Testis (tissue), 2 donors: ENCODE data around the gene CYP1A1.

Experiments used
- CTCF ChIP-seq, 3 experiments: fragments of 450-650 bp in 2 of 3; fragments of 200-600 bp in 1 of 3; sonication (generic) in 1 of 3; IDR thresholded peaks; one replicate each; pipeline ENCODE4 v1.5.1; 2016 to 2019; ENCODE audit warnings: antibody characterized with exemption in 3 of 3, mild to moderate bottlenecking in 2 of 3, moderate library complexity in 1 of 3
- POLR2A ChIP-seq: fragments of 450-650 bp; IDR thresholded peaks from one replicate; pipeline ENCODE4 v1.6.1; 2017; ENCODE audit warnings: antibody characterized with exemption, mild to moderate bottlenecking, moderate library complexity

- TF ChIP-seq POLR2A, result no peak
- TF ChIP-seq CTCF (IDR thresholded peaks at IDR 0.05), result no peak
Observed at GRCh38 chr15:74773731-74774252, 48.5 kb upstream of the CYP1A1 start.
